Cortex of kidney (tissue), 1 donor: ENCODE measurements around the gene KCNMB2.

Experiments used
- DNase-seq: peaks from one replicate; lab custom pipeline; 2025; lab: John Stamatoyannopoulos, UW

Gene KCNMB2

GRCh38 chr3:178646186-178646862 lies 110.1 kb downstream of the KCNMB2 start:
- no peak for DNase-seq

- DNase-seq, result no peak
Observed at GRCh38 chr3:178655488-178655887, 119.3 kb downstream of the KCNMB2 start.

- no peak for DNase-seq
Observed at GRCh38 chr3:178658694-178659325, 122.6 kb downstream of the KCNMB2 start.

GRCh38 chr3:178663201-178663934 lies 127.1 kb downstream of the KCNMB2 start:
- no peak for DNase-seq

GRCh38 chr3:178665747-178666146 lies 129.5 kb downstream of the KCNMB2 start:
- no peak for DNase-seq

- DNase-seq, result no peak
Observed at GRCh38 chr3:178669022-178669601, 132.9 kb downstream of the KCNMB2 start.

- DNase-seq, result no peak
Observed at GRCh38 chr3:178669758-178670157, 133.5 kb downstream of the KCNMB2 start.

GRCh38 chr3:178671377-178671776 lies 135.1 kb downstream of the KCNMB2 start:
- DNase-seq, result no peak

GRCh38 chr3:178671791-178672190 lies 135.6 kb downstream of the KCNMB2 start:
- DNase-seq, result no peak

- no peak for DNase-seq
Observed at GRCh38 chr3:178672275-178672674, 136.0 kb downstream of the KCNMB2 start.

- no peak for DNase-seq
Observed at GRCh38 chr3:178673529-178673928, 137.3 kb downstream of the KCNMB2 start.

- no peak for DNase-seq
Observed at GRCh38 chr3:178676077-178676476, 139.8 kb downstream of the KCNMB2 start.

- DNase-seq, result no peak
Observed at GRCh38 chr3:178676942-178677790, 140.9 kb downstream of the KCNMB2 start.

- DNase-seq, result no peak
Observed at GRCh38 chr3:178677961-178678360, 141.7 kb downstream of the KCNMB2 start.

GRCh38 chr3:178680037-178680436 lies 143.8 kb downstream of the KCNMB2 start:
- no peak for DNase-seq

- DNase-seq, result no peak
Observed at GRCh38 chr3:178680489-178680888, 144.3 kb downstream of the KCNMB2 start.

GRCh38 chr3:178684881-178685590 lies 148.8 kb downstream of the KCNMB2 start:
- DNase-seq, result no peak

- DNase-seq, result no peak
Observed at GRCh38 chr3:178685591-178685906, 149.3 kb downstream of the KCNMB2 start.

- no peak for DNase-seq
Observed at GRCh38 chr3:178686826-178687225, 150.6 kb downstream of the KCNMB2 start.

GRCh38 chr3:178690571-178690970 lies 154.3 kb downstream of the KCNMB2 start:
- DNase-seq, result no peak

GRCh38 chr3:178699364-178699763 lies 163.1 kb downstream of the KCNMB2 start:
- DNase-seq, result no peak
